Bronchial epithelial cell (primary cell): ENCODE data around the gene ZNF48. TPM values are rescaled to one million over a fixed set of nuclear protein-coding genes. Genes with fewer than 3 reads are reported as not detected.

Experiments used
- DNase-seq: peaks from one replicate; pipeline ENCODE4 v3.0.0-alpha.2; 2010; ENCODE audit warnings: low read depth
- FAIRE-seq: peaks from 2 replicates; lab custom pipeline; 2011; peaks lifted over from hg19 to GRCh38; lab: Jason Lieb, UNC
- H3K27me3 ChIP-seq: 2 replicates; pipeline ENCODE4 v1.5.1; 2011; ENCODE audit warnings: low read length; ENCODE audit not compliant: control insufficient read depth, insufficient read depth
- H3K36me3 ChIP-seq: 2 replicates; pipeline ENCODE4 v1.5.1; 2011; ENCODE audit warnings: low read length; ENCODE audit not compliant: control insufficient read depth, insufficient read depth
- H3K4me3 ChIP-seq: 2 replicates; pipeline ENCODE4 v1.5.1; 2011; ENCODE audit warnings: mild to moderate bottlenecking, low read depth, low read length, control low read depth
- CTCF ChIP-seq: IDR thresholded peaks from 2 replicates; pipeline ENCODE4 v1.5.1; 2011; ENCODE audit warnings: mild to moderate bottlenecking, moderate library complexity, low read length, control low read depth, inconsistent platforms; ENCODE audit not compliant: insufficient read depth, severe bottlenecking
- total RNA-seq: library from RNA; depleted of rRNA; stranded (reverse); fragments of >200 nt; gene quantifications from 2 replicates; pipeline ENCODE4 v1.2.1, GENCODE V29; 2014

Gene ZNF48
- total RNA-seq, 1 donor from 2014 or later, result 12.9 TPM

GRCh38 chr16:30444231-30445148 is 49.3 kb downstream of the ZNF48 start:
- H3K4me3 ChIP-seq, result peak overlapping the region; percentile 61
- no peak for FAIRE-seq
- H3K36me3 ChIP-seq, result peaks cover 2% of the 10 kb centered on the region
- H3K27me3 ChIP-seq, result no peaks in the 10 kb centered on the region
- no peak for TF ChIP-seq CTCF
- DNase-seq, result no peak

GRCh38 chr16:30445149-30445407 is 49.9 kb downstream of the ZNF48 start:
- TF ChIP-seq CTCF, result no peak
- DNase-seq (no peak), FAIRE-seq (no peak)
- H3K4me3 ChIP-seq, result peak overlapping the region; percentile 61
- peaks cover 2% of the 10 kb centered on the region for H3K36me3 ChIP-seq
- H3K27me3 ChIP-seq, result no peaks in the 10 kb centered on the region

- FAIRE-seq (no peak), DNase-seq (peak; percentile 93)
- TF ChIP-seq CTCF, result peak; percentile 48
- Histone ChIP-seq H3K4me3 (peak within 1 kb of the TSS; percentile 61), H3K27me3 (no peaks in the 10 kb centered on the region), H3K36me3 (peaks cover 2% of the 10 kb centered on the region)
Observed at GRCh38 chr16:30445408-30446202, 50.4 kb downstream of the ZNF48 start, which contains the start of gene SEPHS2. Gene SEPHS2, minus strand, starts transcription at chr16:30445874. Its CDS starts 147 bp downstream, at chr16:30445727.

- DNase-seq (no peak), FAIRE-seq (no peak)
- H3K4me3 ChIP-seq, result no peak overlapping the region
- no peaks in the 10 kb centered on the region for H3K27me3 ChIP-seq
- TF ChIP-seq CTCF, result no peak
- H3K36me3 ChIP-seq, result peaks cover 2% of the 10 kb centered on the region
Observed at GRCh38 chr16:30446203-30446595, 51.0 kb downstream of the ZNF48 start.

GRCh38 chr16:30447512-30448226 is 52.4 kb downstream of the ZNF48 start:
- Histone ChIP-seq H3K27me3 (no peaks in the 10 kb centered on the region), H3K4me3 (no peak overlapping the region), H3K36me3 (peaks cover 2% of the 10 kb centered on the region)
- DNase-seq (no peak), FAIRE-seq (no peak)
- no peak for TF ChIP-seq CTCF
